HG03108 (cell line): ENCODE results near the gene LRRC34.

ENCODE experiments used
- ATAC-seq: cut with Tn5 transposase; IDR thresholded peaks from one replicate; pipeline ENCODE4 v1.9.1; 2021; ENCODE audit warnings: moderate library complexity; ENCODE audit not compliant: unreplicated experiment

Gene LRRC34

DNA sequence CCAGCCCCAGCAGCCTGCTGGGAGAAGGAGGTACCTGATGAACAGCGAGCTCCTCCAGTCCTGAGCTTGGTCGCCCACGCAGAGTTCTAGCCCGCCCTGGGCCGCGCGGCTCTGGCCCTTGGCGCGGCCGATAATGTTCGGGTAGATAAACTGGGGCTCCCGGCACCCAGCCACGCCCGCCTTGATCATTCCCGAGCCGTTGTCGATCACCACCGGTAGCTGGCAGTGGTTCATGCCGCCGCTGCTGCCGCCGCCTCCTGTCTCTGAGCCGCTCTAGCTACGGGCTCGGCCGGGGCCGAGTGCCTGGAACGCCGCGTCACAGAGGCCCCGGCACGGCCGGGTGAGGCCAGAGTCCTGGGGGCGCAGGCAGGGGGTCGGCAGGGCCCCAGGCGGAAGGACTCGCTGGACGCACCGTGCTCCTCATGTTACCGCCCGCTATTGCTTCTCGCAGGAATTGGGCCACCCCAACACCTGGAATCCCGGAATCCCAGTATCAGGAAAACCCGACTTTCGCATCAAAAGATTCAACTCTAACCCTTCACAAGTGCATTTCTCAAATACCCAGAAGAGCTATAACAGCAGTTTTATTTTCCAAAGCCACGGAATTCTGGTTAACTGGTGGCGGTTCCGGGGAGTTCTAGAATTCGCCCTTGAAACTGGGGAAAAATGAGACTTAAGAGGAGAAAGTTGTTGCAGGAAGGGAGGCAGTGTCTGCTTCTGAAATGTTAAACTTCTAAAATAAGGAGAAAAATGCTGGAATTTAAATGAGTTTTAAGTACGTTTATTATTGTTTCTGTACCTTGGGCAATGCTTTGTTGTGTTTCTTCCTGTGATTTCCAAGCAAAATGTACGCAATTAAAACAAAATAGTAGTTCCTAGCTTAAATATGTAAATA, 43.2 kb downstream of the LRRC34 start, which contains the start of gene ACTRT3:
Gene ACTRT3, minus strand, starts transcription at position 275 of the 895 bp plus-strand sequence. Its CDS starts 41 bp downstream, at position 234.
- ATAC-seq: peak; percentile 15

DNA sequence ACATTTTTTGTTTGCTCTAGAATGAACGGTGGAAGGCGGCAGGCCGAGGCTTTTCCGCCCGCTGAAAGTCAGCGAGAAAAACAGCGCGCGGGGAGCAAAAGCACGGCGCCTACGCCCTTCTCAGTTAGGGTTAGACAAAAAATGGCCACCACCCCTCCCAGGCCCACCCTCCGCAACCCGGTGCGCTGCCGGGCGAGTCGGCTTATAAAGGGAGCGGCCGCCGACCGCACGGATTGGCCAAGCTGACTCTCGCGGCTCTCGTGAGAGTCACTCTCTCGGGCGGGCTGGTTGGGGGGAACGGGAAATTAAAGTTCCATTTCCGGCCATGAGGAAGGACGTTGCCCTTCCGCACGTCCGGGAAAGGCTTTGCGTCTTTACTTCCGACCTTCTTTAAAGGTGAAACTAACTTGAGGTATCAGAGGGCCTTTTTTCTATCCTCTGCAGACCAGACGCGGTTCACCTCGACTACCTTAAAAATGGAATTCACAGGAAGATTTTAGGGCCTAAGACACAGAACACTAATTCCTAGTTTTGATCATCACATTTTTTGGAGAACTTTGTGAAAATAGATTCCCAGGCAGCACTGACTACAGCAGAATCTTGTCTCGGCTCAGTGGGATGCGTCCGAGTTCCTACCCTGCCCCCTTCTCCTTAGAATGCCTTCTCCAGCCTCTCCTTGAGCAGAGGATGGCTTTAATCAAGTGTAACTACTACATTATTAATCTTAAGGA, 47.7 kb downstream of the LRRC34 start, which contains the start of gene TERC:
Gene TERC, minus strand, starts transcription at position 179 of the 731 bp plus-strand sequence.
- peak; percentile 70 for ATAC-seq

DNA sequence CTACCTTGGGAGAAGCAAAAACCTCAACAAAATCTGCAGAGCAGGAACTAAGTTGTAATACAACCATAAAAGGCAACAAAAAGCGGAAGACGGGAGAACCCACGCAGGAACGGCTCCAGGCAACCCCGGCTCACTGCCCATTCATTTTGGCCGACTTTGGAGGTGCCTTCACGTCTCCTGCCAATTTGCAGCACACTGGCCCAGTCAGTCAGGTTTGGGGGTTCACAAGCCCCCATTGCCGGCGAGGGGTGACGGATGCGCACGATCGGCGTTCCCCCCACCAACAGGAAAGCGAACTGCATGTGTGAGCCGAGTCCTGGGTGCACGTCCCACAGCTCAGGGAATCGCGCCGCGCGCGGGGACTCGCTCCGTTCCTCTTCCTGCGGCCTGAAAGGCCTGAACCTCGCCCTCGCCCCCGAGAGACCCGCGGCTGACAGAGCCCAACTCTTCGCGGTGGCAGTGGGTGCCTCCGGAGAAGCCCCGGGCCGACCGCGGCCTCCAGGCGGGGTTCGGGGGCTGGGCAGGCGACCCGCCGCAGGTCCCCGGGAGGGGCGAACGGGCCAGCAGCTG, 48.3 kb downstream of the LRRC34 start:
- peak; percentile 28 for ATAC-seq

DNA sequence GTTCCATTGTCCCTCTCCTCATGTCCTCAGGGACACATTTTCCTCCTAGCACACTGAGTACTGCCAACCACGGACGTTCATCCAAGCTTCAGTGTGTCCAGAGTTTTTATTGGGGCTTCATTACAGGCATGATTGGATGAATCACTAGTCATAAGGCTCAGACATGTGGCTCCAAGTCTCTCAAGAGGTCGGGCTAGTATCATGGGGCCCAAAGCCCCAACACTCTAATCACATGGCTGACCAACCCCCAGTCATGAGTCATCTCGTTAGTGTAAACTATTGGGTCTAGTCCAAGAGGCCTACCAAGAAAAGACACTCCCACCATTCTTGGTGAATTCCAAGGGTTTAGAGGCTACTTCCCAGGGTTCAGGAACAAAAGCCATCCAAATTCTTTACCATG, 52.2 kb downstream of the LRRC34 start:
- ATAC-seq: no peak

DNA sequence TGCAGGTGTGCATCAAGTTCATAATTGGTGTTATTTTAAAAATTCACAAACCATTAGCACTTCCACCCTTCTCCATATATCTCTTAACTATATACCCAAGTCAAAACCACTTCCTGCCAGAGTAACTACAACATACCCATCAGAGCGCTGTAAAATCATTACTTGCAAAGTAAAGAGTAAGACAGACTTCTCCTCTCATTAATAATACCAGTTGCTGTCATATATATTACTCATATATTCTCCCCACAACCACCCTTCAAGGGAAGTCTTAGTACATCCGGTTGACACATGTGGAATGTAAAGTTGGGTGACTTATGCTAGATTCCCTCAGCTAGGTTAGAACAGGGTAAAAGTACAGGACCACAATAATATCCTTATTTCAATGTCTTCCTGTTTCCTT, 53.4 kb downstream of the LRRC34 start:
- ATAC-seq: peak; percentile 68

DNA sequence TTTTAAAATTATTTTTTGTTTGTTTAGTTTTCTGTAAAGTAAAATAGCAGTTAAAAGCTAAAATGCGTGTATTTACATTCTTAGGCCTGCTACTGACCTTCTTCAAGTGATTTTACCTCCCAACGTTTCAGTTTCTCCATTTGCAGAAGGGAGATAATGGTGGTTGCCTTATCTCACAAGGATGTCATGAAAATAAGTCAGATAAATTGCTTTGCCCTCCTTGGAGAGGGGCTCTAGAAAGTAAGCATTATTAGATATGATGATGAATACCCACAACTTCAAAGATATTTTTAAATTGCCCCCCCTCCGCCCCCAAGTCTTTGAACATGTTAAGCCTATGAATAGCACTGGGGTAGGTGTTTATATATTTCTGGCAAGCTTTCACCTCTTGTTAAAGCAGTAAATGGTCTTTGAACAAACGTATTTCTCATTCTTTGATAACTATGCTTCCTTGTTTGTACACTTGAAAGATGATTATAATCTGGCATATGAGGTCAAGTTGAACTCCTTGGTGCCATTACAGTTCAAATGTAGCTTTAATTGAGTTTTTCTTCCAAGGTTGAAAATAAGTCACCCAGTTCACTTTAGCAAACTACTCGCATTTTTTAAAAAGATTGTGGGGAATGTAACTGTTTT, 54.2 kb downstream of the LRRC34 start:
- no peak for ATAC-seq

DNA sequence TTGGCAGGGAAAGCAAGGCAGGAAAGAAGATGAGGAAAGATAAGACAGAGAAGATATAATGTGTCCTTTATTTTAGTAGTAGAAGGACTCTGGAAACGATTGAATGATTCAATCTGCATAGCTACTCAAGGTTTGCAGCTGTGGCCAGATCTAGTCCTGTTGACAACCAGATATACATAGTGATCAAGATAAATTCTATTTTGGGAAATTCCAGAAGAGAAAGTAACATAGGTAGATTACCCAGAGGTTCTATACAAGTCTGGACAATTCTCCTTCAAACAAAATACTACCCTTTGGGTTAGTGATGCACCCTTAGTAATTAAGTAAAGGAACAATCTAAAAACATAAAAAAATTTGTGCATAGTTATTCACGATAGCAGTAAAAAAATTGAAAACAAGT, 57.2 kb downstream of the LRRC34 start:
- ATAC-seq: no peak

DNA sequence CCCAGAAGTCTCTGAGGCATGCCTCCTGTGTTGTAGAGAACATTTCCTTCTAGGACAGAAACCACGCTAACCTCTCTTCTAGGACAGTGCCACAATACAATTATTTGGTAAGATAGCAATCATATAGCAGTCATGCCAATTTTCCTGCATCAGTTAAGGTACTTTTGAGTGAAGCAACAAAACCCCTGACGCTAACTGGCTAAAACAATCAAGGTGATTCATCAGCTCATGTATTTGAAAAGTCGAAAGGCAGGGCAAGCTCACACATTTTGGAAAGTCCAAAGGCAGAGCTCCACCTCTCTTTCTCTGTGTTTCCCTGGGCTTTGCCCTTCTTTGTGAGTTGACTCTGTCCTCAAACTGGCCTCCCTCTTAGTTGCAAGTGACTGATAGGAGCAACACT, 58.0 kb downstream of the LRRC34 start:
- no peak for ATAC-seq

DNA sequence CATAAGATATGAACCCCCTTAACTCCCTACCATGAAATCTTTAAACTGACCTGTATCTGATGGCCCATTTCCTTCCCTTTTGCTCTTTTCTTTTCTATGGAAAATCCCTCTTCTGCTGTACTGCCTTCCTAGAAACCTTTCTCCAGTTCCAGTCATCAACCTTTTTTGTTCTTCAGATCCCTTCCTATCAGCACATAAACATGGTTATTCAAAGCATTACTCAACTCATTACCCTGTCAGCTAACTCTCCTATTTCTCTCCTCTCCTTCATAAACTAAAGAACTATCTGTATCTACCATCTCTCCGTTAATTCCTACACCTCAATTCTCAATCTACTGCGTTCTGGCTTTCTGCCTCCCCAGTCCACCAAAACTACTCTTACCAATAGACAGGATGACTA, 60.8 kb downstream of the LRRC34 start:
- no peak for ATAC-seq

DNA sequence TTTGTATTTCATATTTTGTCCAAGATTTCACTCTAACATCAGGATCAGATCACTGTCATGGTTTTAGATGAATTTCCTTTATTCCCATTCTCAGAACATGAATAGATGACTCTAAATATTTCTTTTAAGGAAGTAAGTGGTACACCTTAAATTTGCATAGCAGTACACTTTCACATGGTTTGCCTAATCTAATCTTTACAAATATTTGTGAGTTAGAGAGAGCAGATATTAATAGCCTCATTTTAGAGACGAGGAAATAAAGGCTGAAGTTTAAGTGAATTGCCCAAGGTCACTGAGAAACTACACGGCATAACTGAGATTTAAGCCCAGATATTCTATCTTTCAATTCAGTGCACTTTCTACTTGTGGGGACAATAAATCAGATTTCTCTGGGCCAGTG, 62.0 kb downstream of the LRRC34 start:
- ATAC-seq: no peak

DNA sequence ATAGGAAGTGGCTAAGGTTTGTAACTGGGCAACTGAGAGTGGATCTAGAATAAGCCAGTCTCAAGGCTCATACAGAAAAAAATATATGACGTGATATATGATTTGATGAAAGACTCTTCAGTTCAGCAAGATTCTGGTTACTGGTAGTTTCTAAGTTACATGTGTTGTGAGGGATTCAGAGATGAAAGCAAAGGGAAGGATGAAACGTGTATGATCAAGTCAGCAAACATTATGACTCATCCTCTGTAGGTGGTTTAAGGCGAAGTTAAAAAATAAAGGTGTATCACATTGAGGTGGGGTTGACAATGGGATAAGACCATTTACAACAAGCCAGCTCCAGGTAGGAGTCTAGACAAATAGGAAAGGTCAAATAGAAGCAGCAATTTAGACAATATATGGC, 64.0 kb downstream of the LRRC34 start:
- no peak for ATAC-seq

DNA sequence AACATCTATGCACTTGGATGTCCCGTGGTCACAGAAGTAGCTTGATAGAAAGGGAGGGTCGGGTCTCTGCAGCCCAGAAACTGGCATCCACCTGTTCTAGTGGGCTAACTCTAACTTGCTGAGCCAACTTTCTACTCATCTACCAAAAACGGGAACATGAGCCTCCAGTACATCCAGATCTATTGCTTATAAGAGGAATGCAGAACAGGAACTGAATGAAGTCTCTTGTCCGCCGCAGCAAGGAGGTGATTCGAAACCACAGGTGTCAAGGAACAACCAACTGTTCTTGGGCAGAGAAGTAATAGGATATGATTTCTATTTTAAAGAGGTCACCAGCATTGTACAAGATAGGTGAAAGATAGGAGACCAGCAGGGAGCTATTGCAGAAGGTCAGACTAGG, 65.8 kb downstream of the LRRC34 start:
- ATAC-seq: no peak

DNA sequence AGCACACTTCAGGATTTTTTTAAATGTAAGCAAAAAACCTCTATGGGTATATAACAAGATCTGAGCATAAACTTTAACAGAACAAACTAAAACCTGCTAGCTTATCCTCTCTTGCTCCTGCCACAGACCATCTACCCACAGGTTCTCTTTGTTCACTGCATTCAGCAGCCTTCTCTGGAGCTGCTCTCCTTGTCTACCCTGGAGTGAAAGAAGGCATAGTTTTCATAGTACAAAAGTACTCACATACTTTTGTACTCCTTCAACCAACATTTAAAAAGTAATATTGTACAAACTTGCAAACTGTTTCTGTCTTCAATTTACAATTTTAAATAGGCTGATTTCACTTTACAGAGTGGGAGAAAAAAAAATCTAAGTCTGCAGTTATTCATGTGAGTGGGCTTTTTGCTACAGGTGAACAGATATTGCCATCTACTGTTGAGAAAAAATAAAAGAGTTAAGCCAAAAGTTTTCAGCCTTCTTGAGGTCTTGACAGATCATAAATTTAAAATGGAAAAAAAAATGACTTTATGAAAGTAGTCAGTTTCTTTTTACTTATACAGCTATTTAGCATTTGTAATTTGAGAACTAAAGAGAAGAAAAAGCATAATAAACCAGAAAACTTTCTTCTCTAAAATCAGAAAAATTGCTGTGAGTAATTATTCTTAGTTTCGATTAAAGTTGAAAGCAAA, 68.2 kb downstream of the LRRC34 start:
- ATAC-seq: no peak
